Muscle layer of colon (tissue), 2 donors: ENCODE data around the gene MND1.
"Not testable (repeated sequence)": the region's sequence is repeated elsewhere in the genome, so short reads cannot be mapped to it uniquely, and the experiment has no call there.

ENCODE experiments used
- H3K27ac ChIP-seq: one replicate; pipeline ENCODE4 v1.7.0; 2013; ENCODE audit warnings: low read depth, mild to moderate bottlenecking, low read length, moderate library complexity
- H3K27me3 ChIP-seq, 2 donors: one replicate each; pipeline ENCODE4 v1.7.0; 2013; ENCODE audit warnings: low read length in 2 of 2, mild to moderate bottlenecking in 2 of 2; ENCODE audit not compliant: insufficient read depth in 2 of 2, control insufficient read depth in 1 of 2
- H3K36me3 ChIP-seq: one replicate; pipeline ENCODE4 v1.7.0; 2013; ENCODE audit warnings: mild to moderate bottlenecking, low read length; ENCODE audit not compliant: insufficient read depth
- H3K4me1 ChIP-seq: one replicate; pipeline ENCODE4 v1.7.0; 2013; ENCODE audit warnings: mild to moderate bottlenecking, low read length; ENCODE audit not compliant: insufficient read depth
- H3K4me3 ChIP-seq, 2 donors: one replicate each; pipeline ENCODE4 v1.7.0; 2013; ENCODE audit warnings: low read length in 2 of 2, low read depth in 1 of 2, mild to moderate bottlenecking in 1 of 2, moderate library complexity in 1 of 2
- H3K9ac ChIP-seq: one replicate; pipeline ENCODE4 v1.7.0; 2013; ENCODE audit warnings: low read length
- H3K9me3 ChIP-seq: one replicate; pipeline ENCODE4 v1.7.0; 2013; ENCODE audit warnings: mild to moderate bottlenecking, low read length
- donor health status: abdominal sarcoma.
- donor health status: Adenocarcinoma of cecum.

Gene MND1

GRCh38 chr4:153449338-153449737, 104.8 kb downstream of the MND1 start:
- H3K9ac ChIP-seq = no peak overlapping the region
- H3K9me3 ChIP-seq = no peaks in the 10 kb centered on the region
- peaks cover 12% of the 10 kb centered on the region for H3K4me1 ChIP-seq
- no peak overlapping the region for H3K27ac ChIP-seq
- H3K36me3 ChIP-seq = no peaks in the 10 kb centered on the region
- H3K27me3 ChIP-seq = no peaks in the 10 kb centered on the region
- no peak overlapping the region for H3K4me3 ChIP-seq

DNA sequence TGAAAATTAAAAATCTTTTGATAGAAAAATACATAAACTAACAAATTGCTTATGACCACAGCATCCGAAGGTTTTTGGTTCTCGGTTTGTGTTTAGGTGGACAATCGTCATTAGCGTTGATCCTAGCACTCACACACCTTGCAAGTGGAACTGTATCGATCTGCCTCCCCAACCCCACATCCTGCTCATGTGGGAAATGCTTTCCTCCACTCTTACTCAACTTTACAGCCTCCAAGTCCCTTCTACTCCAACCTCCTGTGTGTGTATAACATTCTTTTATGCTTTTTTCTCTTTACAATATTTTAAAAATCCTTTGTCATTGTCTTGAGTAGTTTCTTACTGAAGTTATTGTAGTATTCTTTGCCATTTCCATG, 106.0 kb downstream of the MND1 start:
- no peaks in the 10 kb centered on the region for H3K36me3 ChIP-seq
- no peak overlapping the region for H3K9ac ChIP-seq
- H3K9me3 ChIP-seq = no peaks in the 10 kb centered on the region
- peaks cover 12% of the 10 kb centered on the region for H3K4me1 ChIP-seq
- H3K27ac ChIP-seq = no peak overlapping the region
- H3K27me3 ChIP-seq = no peaks in the 10 kb centered on the region
- H3K4me3 ChIP-seq = no peak overlapping the region

GRCh38 chr4:153451145-153451544, 106.7 kb downstream of the MND1 start:
- peaks cover 12% of the 10 kb centered on the region for H3K4me1 ChIP-seq
- not testable (repeated sequence) for H3K27ac ChIP-seq, H3K9ac ChIP-seq, H3K4me3 ChIP-seq, H3K9me3 ChIP-seq, H3K27me3 ChIP-seq, H3K36me3 ChIP-seq

DNA sequence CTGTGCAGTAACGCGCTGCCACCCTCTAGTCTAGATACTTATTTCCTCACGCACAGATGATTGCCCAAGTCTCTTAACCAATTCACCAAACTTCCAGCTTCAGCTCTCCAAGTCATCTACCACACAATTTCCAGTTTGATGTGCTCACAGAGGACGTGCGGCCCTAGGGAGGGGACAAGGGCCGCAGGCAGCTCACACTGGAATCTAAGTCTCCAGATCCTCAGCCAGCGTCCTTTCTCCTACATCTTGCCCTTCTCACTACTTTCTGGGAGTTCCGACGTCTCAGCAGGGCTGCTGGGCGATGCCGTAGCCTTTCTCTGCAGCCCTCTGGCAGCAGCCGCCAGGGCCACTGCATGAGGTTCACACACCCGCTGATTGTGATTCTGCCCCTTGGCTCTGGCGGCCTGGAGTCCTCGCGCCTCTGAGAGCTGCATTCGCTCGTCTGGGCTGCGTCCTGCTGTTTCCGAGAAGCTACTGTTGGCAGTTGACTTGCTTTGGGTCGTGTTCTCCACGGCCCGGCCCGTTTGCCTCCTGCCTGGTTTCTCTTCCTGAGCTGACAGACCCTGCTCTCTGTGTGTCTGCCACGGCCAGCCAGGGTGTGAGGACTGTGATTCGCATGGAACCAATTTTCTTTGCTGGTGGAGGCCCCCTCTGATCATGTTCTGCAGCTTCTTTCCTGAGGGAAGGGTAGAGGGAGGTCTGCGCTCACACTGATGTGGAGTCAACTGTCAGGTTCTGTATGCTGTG, 107.6 kb downstream of the MND1 start:
- Histone ChIP-seq H3K9ac (no peak overlapping the region), H3K27me3 (no peaks in the 10 kb centered on the region), H3K27ac (no peak overlapping the region), H3K9me3 (no peaks in the 10 kb centered on the region), H3K4me3 (no peak overlapping the region), H3K4me1 (peaks cover 12% of the 10 kb centered on the region), H3K36me3 (no peaks in the 10 kb centered on the region)

GRCh38 chr4:153452658-153453378, 108.3 kb downstream of the MND1 start:
- Histone ChIP-seq H3K9me3 (no peaks in the 10 kb centered on the region), H3K27ac (no peak overlapping the region), H3K9ac (no peak overlapping the region), H3K4me3 (no peak overlapping the region), H3K36me3 (no peaks in the 10 kb centered on the region), H3K4me1 (peaks cover 8% of the 10 kb centered on the region), H3K27me3 (no peaks in the 10 kb centered on the region)

GRCh38 chr4:153453402-153453801, 108.9 kb downstream of the MND1 start:
- no peak overlapping the region for H3K27ac ChIP-seq
- no peak overlapping the region for H3K9ac ChIP-seq
- no peak overlapping the region for H3K4me3 ChIP-seq
- H3K9me3 ChIP-seq = no peaks in the 10 kb centered on the region
- H3K4me1 ChIP-seq = peaks cover 2% of the 10 kb centered on the region
- H3K36me3 ChIP-seq = no peaks in the 10 kb centered on the region
- H3K27me3 ChIP-seq = no peaks in the 10 kb centered on the region

GRCh38 chr4:153458969-153459368, 114.5 kb downstream of the MND1 start:
- H3K9ac ChIP-seq = no peak overlapping the region
- H3K36me3 ChIP-seq = no peaks in the 10 kb centered on the region
- H3K27ac ChIP-seq = no peak overlapping the region
- peaks cover under 1% of the 10 kb centered on the region for H3K4me1 ChIP-seq
- no peak overlapping the region for H3K4me3 ChIP-seq
- no peaks in the 10 kb centered on the region for H3K9me3 ChIP-seq
- no peaks in the 10 kb centered on the region for H3K27me3 ChIP-seq

- not testable (repeated sequence) for H3K27ac ChIP-seq, H3K27me3 ChIP-seq, H3K4me3 ChIP-seq, H3K9me3 ChIP-seq, H3K9ac ChIP-seq, H3K36me3 ChIP-seq
- H3K4me1 ChIP-seq = peaks cover 17% of the 10 kb centered on the region
Measured at GRCh38 chr4:153461549-153461948, 117.1 kb downstream of the MND1 start.

- no peaks in the 10 kb centered on the region for H3K9me3 ChIP-seq
- H3K9ac ChIP-seq = no peak overlapping the region
- H3K4me1 ChIP-seq = peaks cover 18% of the 10 kb centered on the region
- no peaks in the 10 kb centered on the region for H3K36me3 ChIP-seq
- no peak overlapping the region for H3K27ac ChIP-seq
- H3K4me3 ChIP-seq = no peak overlapping the region
- H3K27me3 ChIP-seq = no peaks in the 10 kb centered on the region
Measured at GRCh38 chr4:153464068-153464467, 119.6 kb downstream of the MND1 start.
